Stimulated activated CD4-positive, alpha-beta T cell treated with anti-CD3 and anti-CD28 coated beads, Interleukin-15, amount 100 ng/mL, for 1 hour (primary cell): ENCODE data around the gene MYCBP.
A peak's percentile ranks its signal among the peaks of the same experiment; 100 is the strongest.
"Not testable (repeated sequence)": the region's sequence is repeated elsewhere in the genome, so short reads cannot be mapped to it uniquely, and the experiment has no call there.

Source experiments
- DNase-seq, 2 donors: peaks; one replicate each; pipeline ENCODE4 v3.0.0-alpha.2; 2020; ENCODE audit warnings: low read depth in 1 of 2, low spot score in 1 of 2

The MYCBP gene, protein sequence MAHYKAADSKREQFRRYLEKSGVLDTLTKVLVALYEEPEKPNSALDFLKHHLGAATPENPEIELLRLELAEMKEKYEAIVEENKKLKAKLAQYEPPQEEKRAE

DNA sequence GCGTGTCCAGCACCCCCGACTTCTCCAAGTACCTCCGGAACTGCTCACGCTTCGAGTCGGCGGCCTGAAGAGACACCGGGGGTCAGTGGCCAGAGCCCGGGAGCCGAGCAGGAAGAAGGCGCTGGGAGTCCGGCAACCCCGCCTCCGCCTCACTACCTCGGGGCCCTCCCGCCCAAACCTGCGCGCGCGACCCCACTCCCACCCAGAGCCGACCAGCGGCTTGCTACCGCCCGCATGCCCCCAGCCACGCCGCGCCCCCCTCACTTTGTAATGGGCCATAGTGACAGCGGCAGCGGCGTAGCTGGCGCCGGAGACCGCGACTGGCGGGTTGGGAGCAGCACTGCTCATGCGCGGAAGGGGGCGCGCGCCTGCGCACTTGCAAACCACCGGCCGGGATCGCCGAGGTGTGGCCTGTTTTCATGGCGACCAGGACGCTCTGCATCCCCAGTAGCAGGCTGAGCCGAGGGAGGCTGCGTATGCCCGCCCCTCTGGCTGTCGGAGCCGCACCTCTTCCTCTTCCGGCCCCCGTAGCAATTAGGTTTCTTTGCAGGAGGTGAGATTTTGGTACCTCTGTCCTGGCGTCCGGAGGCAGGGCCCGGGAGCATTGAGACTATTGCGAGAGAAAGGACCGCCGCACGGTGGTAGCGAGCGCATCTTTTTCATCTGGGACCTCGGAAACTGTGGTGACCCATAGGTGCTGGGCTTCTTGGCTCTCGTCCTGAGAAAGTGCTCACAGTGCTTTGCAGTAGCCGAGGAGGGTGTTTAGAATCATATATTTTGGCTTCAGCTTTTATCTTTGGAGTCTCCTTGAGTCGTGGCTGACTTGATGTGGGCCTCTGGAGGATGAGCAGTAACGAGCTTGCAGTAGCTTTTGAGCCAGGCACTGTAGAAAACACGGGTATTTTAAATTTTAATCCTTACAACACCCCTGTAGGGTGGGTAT, at the start of gene MYCBP:
Gene MYCBP (minus strand): TSS at position 322 of the 943 bp plus-strand sequence. CDS start 43 bp downstream, at position 279.
- DNase-seq, result peak; percentile 96 to 97

DNA sequence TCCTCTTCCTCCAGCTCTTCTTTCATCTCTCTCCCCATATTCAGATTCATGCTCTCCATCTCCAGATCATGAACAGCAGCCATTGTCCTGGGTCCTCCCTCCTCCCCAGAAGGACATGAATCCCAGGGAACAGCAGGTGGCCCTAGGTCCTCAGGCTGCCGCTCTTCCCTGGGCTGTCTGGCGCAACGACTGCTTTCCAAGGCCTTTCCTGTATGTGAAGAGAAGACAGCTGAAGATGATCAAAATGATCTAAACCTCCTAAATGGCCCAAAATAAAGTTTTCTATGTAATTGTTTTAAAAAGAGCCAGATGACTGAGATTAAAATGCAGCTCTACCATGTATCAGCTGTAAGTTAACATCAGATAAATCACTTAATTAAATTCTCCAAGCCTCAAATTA, 46.0 kb upstream of the MYCBP start:
- DNase-seq, result no peak

DNA sequence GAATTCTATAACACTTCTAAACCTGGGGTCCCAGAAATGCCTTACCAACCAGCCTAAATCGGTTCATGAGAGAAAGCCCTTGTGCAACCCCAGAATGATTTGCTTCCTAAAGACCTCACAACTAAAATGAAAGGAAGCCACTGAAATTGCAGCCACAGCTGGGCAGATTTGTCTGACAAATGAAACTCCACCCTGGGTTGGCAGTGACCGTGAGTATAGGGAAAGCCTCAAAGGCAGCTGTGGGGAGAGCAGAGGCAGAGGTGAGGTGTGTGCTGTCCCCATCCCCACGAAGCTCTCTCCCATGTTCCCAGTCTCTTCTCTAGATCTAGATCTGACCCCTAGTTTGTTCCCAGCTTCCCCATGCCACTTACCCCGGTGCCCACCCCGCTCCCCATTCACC, 45.4 kb upstream of the MYCBP start:
- no peak for DNase-seq

GRCh38 chr1:38917772-38918171, 44.6 kb upstream of the MYCBP start:
- DNase-seq, result no peak

- DNase-seq, result no peak
Measured at GRCh38 chr1:38917337-38917736, 44.2 kb upstream of the MYCBP start.

- DNase-seq, result no peak
Measured at GRCh38 chr1:38915352-38915948, 42.3 kb upstream of the MYCBP start.

DNA sequence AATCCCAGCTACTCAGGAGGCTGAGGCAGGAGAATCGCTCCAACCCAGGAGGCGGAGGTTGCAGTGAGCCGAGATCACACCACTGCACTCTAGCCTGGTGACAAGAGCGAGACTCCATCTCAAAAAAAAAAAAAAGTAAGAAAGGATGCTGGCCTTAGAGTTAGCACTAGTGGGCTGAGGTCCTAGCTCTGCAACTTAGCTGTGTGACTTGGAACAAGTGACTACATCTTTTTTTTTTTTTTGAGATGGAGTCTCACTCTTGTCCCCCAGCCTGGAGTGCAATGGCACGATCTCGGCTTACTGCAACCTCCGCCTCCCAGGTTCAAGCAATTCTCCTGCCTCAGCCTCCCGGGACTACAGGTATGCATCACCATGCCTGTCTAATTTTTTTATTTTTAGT, 41.8 kb upstream of the MYCBP start:
- not testable (repeated sequence) for DNase-seq

- DNase-seq, result no peak
Measured at GRCh38 chr1:38908821-38909220, 35.7 kb upstream of the MYCBP start.

GRCh38 chr1:38905985-38906384, 32.8 kb upstream of the MYCBP start:
- DNase-seq, result no peak

GRCh38 chr1:38899560-38899959, 26.4 kb upstream of the MYCBP start:
- no peak for DNase-seq

DNA sequence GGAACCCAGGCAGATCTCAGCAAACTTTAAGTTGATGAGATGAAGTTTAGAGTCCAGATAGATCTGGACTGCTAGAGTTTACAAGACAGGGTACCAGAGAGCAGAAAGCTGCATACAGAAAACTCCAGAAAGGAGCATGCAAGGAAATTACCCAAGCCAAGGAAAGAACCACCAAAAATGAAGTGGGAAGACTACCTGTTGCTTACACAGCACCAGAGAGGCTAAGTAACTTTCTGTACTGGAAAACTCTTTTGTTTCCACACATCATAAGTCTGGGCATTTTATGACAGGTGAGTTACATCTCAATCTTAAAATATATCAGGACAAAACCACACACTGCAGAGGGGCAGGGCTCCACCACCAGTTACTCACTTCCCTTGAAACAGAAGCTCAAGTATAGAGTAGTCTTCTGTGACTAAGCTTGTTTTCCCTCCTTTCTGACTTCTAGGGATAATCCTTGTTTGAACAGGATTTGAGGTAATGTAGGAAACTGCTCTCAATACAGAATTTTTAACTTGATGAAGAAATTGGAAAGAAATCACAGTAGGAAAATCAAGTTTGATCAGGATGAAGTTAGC, 25.6 kb upstream of the MYCBP start:
- DNase-seq, result no peak

- no peak for DNase-seq
Measured at GRCh38 chr1:38896169-38896568, 23.0 kb upstream of the MYCBP start.

DNA sequence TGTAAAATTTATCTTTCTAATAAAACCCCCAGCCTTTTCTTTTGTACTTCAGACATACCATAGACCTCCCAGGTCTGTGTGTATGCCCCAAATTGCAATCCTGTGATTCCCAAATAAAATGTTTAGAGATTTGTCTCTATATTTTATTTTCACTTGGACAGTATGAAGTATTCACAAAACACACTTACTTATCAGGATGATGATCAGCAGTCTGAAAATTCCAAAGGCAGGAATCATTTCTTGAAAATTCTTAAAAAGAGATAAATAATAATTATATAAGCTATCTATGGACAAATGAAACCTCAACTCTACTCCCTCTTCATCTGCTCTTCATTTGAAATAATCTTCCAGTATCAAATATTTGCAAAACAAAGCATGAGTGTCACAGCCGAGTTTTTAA, 19.8 kb upstream of the MYCBP start:
- no peak for DNase-seq

DNA sequence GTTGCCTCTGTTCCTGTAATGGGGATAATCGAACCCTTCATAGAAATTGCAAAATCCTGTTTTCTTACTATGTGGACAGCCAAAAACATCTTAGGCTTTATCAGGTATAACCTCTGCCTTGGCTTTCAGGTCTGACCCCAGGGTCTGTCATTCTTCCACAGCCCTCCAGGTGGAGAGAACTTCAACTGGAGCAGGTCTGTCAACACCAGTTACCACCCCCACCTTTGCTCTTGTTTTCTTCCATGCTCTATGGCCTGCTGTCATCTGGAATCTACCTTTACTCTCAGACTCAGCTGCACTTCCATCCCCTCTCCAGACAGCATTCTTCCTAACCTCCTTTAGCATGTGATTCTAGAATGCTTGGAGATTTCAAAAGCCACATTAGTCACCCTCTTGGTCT, 18.6 kb upstream of the MYCBP start:
- no peak for DNase-seq

DNA sequence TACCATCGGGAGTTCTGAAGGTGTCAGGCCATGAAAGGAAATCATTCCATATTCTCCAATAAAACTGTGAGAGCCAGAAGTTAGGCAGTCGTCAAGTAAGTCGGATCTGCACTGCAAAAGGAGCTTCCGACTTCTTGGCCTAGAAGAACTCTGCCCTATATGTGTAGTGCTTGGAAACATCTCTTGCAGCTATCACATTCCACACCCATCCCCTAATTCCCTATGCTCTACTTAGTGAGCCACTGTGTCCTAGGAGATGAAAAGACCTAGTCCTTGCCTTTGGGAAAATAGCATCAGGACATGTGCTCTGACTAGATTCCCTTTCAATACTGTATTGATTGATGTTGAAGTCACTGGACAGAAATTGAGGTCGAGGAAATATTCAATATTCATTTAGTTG, 16.4 kb upstream of the MYCBP start:
- DNase-seq, result no peak

DNA sequence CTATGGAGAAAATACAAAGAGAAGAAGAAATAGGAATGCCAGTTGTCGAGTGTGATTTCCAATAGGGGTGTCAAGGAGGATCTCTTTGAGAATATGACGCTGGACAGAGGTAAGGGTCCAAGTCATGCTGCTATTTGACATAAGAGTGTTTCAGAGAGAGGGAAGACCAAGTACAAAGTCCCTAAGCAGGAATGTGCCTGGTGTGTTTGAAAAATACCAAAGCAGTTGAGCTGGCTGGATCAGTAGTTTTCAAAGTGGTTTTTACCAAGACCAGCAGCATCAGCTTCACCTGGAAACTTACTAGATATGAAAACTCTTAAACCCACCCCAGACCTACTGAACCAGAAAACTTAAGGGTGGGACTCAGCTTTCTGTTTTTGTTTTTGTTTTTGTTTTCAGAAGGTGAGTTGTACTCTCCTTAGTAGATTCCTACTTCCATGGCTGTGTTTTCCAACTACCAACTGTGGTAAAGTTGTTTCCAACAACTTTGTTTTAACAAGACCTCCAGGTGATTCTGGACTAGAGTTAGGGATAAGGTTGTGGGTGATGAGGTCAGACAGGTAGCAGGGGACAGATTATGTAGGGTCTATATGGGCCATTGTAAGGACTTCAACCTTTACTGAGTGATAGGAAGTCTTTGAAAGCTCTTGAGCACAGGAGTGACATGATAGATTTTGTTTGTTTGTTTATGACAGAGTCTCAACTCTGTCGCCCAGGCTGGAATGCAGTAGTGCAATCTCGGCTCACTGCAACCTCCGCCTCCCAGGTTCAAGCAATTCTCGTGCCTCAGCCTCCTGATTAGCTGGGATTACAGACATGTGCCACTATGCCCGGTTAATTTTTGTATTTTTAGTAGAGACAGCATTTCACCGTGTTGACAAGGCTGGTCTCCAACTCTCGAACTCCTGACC, 15.5 kb upstream of the MYCBP start:
- DNase-seq, result no peak

GRCh38 chr1:38885092-38885491, 11.9 kb upstream of the MYCBP start:
- DNase-seq, result no peak

- no peak for DNase-seq
Measured at GRCh38 chr1:38881487-38881886, 8.3 kb upstream of the MYCBP start, which contains the start of gene GJA9. GJA9 (minus strand) TSS chr1:38881587; CDS start chr1:38876098, 5,489 bp downstream.

GRCh38 chr1:38875811-38876210, 2.7 kb upstream of the MYCBP start:
- DNase-seq, result no peak

DNA sequence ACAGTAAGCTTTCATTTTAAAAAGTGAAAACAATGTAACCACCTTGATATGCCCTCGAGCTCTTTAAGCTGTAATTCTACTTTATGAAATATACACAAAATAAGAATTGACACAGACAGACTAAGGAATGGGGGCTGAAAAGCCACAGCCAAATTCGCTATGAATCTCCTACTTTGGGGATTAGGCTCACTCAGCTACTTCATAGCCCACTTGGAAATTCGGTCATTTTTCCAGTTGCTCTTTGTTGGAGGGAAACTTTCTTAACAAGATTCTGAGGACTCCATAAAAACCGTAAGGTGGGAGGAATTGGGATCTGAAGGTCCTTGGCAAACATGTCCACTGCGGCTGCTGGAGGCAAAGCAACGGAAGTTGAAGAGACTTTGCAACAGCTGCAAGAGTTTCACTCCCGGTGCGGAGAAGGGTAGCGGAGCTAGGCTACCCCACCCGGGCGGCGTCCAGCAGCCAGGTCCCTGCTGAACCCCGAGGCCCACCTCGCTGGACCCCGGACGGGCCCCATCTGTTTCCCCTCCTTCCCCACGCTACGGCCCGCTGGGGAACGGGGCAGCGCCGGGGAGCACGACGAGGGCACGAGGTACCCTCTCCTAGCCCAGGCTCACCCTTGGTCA, 634 bp downstream of the MYCBP start:
- DNase-seq, result no peak
